ENCODE measurements around the gene STK32C.

STK32C gene

DNA sequence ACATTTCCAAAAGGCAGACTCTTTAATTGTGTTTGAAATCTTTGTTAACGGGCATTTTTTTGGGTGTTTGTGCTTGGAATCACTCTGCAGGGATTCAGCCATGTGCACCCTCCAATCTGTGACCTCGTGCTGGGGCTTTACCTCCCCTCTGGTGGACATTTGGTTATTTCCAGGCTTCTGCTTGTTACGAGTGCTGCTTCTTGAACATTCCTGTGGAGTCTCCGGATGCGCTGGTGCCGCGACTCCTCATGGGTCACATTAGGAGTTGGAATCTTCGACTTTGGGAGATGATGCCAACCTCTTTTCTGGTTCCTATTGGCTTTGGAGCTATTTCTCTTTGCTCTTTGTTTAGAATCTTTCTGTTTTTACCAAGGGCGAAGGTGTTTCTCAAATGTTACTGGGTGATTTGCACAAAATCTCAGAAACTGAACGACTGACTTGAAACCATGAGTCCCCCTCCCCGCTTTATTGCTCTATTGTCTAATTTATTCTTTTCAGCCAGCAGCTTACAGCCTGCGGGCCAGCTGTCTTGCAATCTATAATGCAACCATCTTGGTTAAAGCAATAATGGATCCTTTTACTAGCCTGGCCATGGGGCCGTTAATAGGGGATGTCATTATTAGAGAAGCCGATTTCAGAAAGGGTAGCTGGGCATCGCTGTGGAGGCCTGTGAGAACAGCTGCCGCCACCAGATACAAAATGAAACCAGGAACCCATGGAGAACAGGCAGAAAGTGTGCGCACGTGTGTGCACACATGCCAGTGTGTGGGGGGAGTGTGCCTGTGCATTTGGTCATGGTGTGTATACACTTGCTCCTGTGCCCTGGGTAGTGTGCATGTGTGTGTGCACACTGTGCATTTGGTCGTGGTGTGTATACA, 130.9 kb downstream of the STK32C start:
- H3K4me3 ChIP-seq (ENCODE audit: low read depth, low read length) = no peak overlapping the region
- no peak for DNase-seq (ENCODE audit: low read depth)
- TF ChIP-seq, protein P1, sequence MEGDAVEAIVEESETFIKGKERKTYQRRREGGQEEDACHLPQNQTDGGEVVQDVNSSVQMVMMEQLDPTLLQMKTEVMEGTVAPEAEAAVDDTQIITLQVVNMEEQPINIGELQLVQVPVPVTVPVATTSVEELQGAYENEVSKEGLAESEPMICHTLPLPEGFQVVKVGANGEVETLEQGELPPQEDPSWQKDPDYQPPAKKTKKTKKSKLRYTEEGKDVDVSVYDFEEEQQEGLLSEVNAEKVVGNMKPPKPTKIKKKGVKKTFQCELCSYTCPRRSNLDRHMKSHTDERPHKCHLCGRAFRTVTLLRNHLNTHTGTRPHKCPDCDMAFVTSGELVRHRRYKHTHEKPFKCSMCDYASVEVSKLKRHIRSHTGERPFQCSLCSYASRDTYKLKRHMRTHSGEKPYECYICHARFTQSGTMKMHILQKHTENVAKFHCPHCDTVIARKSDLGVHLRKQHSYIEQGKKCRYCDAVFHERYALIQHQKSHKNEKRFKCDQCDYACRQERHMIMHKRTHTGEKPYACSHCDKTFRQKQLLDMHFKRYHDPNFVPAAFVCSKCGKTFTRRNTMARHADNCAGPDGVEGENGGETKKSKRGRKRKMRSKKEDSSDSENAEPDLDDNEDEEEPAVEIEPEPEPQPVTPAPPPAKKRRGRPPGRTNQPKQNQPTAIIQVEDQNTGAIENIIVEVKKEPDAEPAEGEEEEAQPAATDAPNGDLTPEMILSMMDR (conservative IDR thresholded peaks at IDR 0.05; ENCODE audit: low read depth, low read length) = no peak

DNA sequence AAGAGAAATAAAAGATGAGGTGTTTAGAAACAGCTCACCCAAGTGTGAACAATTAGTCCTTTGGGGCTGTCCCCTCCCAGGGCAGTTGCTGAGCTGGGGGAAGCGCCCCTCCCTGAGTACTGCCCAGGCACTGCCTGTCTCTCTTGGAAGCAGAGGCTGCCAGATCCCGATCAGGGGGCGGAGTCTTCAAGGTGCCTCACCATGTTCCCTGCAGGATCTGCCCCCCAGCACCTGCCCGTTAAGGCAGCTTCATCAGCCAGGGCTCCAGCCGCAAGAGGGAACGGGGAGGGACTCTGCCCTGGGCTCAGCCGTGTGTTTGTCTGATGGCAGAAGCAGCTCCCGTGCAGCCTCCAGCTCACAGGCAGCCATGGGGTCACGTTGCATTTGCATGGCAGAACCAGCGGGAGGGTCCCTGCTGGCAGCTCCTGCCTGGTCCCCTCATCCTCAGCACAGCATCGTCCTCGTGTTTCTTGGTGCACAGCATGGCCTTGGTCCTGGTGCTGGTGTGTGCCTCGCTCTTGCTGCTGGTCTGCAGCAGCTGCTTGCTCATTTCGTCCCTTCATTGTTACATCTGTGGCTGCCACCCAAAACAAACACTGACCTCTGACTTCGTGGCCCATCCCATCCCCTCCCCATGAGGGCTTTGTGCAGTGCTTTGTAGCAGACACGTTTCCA, 131.7 kb downstream of the STK32C start:
- no peak for DNase-seq (ENCODE audit: low read depth)
- TF ChIP-seq, protein P1 (conservative IDR thresholded peaks at IDR 0.05; ENCODE audit: low read depth, low read length) = no peak
- no peak overlapping the region for H3K4me3 ChIP-seq (ENCODE audit: low read depth, low read length)

DNA sequence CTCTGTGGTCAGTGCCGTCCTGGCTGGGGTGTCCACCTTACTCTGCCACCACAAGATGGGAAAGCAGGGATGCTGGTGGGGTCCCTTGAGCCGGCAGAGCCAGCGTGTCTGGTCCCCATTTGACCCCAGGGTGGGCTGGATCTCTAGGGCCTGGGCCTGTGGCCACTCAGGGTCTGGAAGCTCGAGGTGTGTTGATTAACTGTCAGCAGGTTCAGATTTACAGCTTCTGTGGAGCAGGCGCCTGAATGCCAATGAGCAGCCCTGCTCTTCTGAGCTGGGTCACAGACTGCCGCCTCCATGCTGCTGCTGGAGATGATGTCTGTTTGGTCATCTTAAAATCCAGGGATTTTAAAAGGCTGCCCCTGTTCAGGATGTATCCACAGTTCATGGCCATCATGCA, 132.3 kb downstream of the STK32C start:
- DNase-seq (ENCODE audit: low read depth) = no peak
- H3K4me3 ChIP-seq (ENCODE audit: low read depth, low read length) = no peak overlapping the region
- TF ChIP-seq, protein P1 (conservative IDR thresholded peaks at IDR 0.05; ENCODE audit: low read depth, low read length) = no peak

DNA sequence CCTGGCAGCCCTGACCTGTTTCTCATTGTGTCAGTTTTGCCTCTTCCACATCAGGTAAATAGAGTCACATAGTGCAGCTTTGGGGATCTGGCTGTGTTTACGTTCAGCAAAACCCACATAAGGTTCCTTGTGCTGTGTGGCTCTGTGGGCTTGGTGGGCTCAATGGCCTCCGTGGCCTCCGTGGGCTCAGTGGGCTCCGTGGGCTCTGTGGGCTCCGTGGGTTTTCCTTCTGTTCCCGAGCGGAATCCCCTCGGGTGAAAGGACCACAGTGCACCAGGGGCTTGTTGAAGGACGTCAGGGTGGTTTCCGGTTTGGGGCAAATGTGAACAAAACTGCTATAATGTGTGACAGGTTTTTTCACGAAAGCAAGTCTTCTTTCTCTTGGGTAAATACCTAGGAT, 133.5 kb downstream of the STK32C start:
- TF ChIP-seq, protein P1 (conservative IDR thresholded peaks at IDR 0.05; ENCODE audit: low read depth, low read length) = no peak
- DNase-seq (ENCODE audit: low read depth) = no peak
- no peak overlapping the region for H3K4me3 ChIP-seq (ENCODE audit: low read depth, low read length)

DNA sequence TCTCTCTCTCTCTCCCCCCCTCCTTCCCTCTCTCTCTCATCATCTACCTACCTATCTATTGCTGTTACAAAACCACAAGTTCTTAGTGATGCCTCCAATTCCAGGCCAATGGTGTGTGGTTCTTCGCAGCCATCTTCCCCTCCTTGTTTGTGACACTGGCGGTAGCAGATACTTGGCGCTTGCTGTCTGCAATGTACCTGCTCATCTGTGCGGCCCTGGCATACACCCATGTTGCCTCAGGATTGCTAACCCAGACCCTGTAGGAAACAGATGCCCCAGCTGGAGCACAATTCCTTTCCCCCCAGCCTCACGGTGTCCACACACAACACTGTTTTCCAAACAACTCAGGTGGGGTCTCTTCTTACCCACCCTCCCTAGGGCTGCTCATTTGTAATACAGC, 134.6 kb downstream of the STK32C start:
- DNase-seq (ENCODE audit: low read depth) = no peak
- H3K4me3 ChIP-seq (ENCODE audit: low read depth, low read length) = no peak overlapping the region
- TF ChIP-seq, protein P1 (conservative IDR thresholded peaks at IDR 0.05; ENCODE audit: low read depth, low read length) = no peak

DNA sequence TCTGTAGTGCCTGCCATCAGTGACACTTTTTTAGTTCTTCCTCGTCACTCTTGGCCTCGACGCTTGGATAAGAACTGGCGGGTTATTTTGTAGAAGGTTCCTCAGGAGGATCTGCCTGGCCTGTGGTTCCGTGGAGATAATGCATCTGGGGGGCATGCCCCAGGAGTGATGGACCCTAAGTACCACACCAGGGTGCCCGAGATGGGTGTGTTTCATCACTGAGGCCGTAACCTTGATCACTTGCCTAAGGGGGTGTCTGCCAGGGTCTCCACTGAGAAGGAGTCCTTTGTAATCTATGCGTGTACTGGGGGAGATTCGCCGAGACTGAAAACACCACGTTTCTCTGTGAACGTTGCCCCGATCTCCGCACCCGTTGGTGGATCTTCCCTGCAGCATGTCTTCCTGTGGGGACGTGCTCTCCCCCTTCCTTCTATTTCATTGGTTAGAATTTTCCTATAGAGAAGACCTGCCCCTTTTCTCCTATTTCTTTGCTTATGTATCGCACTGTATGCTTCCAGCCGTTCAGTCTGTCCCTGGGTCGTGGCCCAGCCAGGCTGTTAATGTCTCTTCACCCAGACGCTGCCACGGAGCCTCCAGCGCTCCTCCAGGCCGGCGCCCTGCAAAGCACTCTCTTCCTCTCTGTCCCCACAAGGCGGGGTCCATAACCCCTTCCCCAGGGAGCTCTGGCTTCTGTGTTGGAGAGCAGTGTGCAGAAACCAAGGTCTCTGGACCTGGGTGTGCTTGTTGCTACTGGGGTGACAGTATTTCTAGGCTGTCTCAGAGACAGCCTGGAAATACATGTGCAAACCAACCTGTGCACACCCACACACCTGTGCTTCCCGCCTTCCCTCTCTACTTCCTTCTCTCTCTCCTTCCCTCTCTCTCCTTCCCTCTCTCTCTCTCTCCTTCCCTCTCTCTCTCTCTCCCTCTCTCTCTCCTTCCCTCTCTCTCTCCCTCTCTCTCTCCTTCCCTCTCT, 135.4 kb downstream of the STK32C start:
- no peak for DNase-seq (ENCODE audit: low read depth)
- TF ChIP-seq, protein P1 (conservative IDR thresholded peaks at IDR 0.05; ENCODE audit: low read depth, low read length) = no peak
- no peak overlapping the region for H3K4me3 ChIP-seq (ENCODE audit: low read depth, low read length)

Data from choroid plexus epithelial cell (primary cell).